K562 (cell line): ENCODE measurements around the gene BCL10. TPM values are rescaled to one million over a fixed set of nuclear protein-coding genes. Genes with fewer than 3 reads are reported as not detected.

Experiments used
- DMBX1 ChIP-seq: fragments of 250-450 bp; sonication (Bioruptor Pico); IDR thresholded peaks from 2 replicates; pipeline ENCODE4 v1.8.0; 2022; ENCODE audit warnings: inconsistent platforms, mild to moderate bottlenecking, moderate library complexity, borderline replicate concordance
- JUN ChIP-seq, 2 experiments: sonication (generic) in 1 of 2; formaldehyde crosslinking in 1 of 2; IDR thresholded peaks; 2 replicates each; pipeline versions ENCODE4 v1.6.1 to v1.8.0; 2012 to 2022; ENCODE audit warnings: borderline replicate concordance in 2 of 2, mild to moderate bottlenecking in 2 of 2, improper control_type of control experiment in 1 of 2, low read depth in 1 of 2, low read length in 1 of 2, missing genetic modification reagents in 1 of 2
- KDM4B ChIP-seq, 2 experiments: fragments of 450-650 bp in 1 of 2; sonication (generic) in 1 of 2; IDR thresholded peaks; 2 replicates each; pipeline ENCODE4 v1.6.1; 2016 to 2017; ENCODE audit warnings: borderline replicate concordance in 2 of 2, antibody characterized with exemption in 1 of 2, low read depth in 1 of 2, mild to moderate bottlenecking in 1 of 2
- MBD2 ChIP-seq: sonication (generic); IDR thresholded peaks from 2 replicates; pipeline ENCODE4 v1.6.1; 2016; ENCODE audit warnings: low read depth, borderline replicate concordance
- MEIS2 ChIP-seq: fragments of 450-650 bp; IDR thresholded peaks from 2 replicates; pipeline ENCODE4 v1.6.1; 2014; ENCODE audit warnings: mild to moderate bottlenecking; ENCODE audit not compliant: partially characterized antibody
- NCOA2 ChIP-seq, 2 experiments: fragments of 450-650 bp; IDR thresholded peaks; 2 replicates each; pipeline ENCODE4 v1.6.1; 2018; ENCODE audit warnings: mild to moderate bottlenecking in 2 of 2, moderate library complexity in 1 of 2; ENCODE audit not compliant: partially characterized antibody in 2 of 2
- NFE2 ChIP-seq: IDR thresholded peaks from 2 replicates; pipeline ENCODE4 v1.6.1; 2014; ENCODE audit warnings: antibody characterized with exemption, low read depth
- NR4A1 ChIP-seq, 2 experiments: fragments of 250-450 bp in 1 of 2; fragments of 450-650 bp in 1 of 2; sonication (Bioruptor Pico) in 1 of 2; IDR thresholded peaks; 2 replicates each; pipeline versions ENCODE4 v1.4.0 to v1.6.1; 2016 to 2020; ENCODE audit warnings: mild to moderate bottlenecking in 2 of 2, missing compliant biosample characterization in 1 of 2, missing genetic modification characterization in 1 of 2, moderate library complexity in 1 of 2
- PURB ChIP-seq: sonication (generic); formaldehyde crosslinking; IDR thresholded peaks from 2 replicates; pipeline ENCODE4 v1.9.0; 2021; ENCODE audit warnings: low read depth, mild to moderate bottlenecking, missing genetic modification reagents
- RAD21 ChIP-seq, 2 experiments: fragments of 250-450 bp in 1 of 2; fragments of 450-650 bp in 1 of 2; sonication (Bioruptor Pico) in 1 of 2; formaldehyde crosslinking in 1 of 2; IDR thresholded peaks in 1 of 2; conservative IDR thresholded peaks in 1 of 2; 2 replicates each; pipeline versions ENCODE4 v1.4.0 to v1.8.0; 2020 to 2022; ENCODE audit warnings: mild to moderate bottlenecking in 2 of 2, moderate library complexity in 1 of 2
- SAFB ChIP-seq: fragments of 200-400 bp; formaldehyde crosslinking; IDR thresholded peaks from 2 replicates; pipeline ENCODE4 v1.6.1; 2017; ENCODE audit warnings: low read depth, low read length, borderline replicate concordance
- SIN3B ChIP-seq: fragments of 450-650 bp; IDR thresholded peaks from 2 replicates; pipeline ENCODE4 v1.6.1; 2017; ENCODE audit warnings: low read depth, mild to moderate bottlenecking, moderate library complexity
- SRF ChIP-seq, 2 experiments: fragments of 250-450, 450-650 bp in 1 of 2; sonication (Bioruptor Pico) in 1 of 2; sonication (generic) in 1 of 2; formaldehyde crosslinking; IDR thresholded peaks; 2 replicates each; pipeline versions ENCODE4 v1.5.0 to v1.5.1; 2020 to 2022; ENCODE audit warnings: mild to moderate bottlenecking in 1 of 2, missing genetic modification reagents in 1 of 2
- SRSF9 ChIP-seq: fragments of 200-400 bp; formaldehyde crosslinking; IDR thresholded peaks from 2 replicates; pipeline ENCODE4 v1.6.1; 2017; ENCODE audit warnings: low read depth, low read length, borderline replicate concordance
- TARDBP ChIP-seq: fragments of 450-650 bp; IDR thresholded peaks from 2 replicates; pipeline ENCODE4 v1.6.1; 2016
- U2AF1 ChIP-seq: fragments of 200-400 bp; formaldehyde crosslinking; optimal IDR thresholded peaks from 2 replicates; pipeline ENCODE3; 2017; ENCODE audit warnings: mild to moderate bottlenecking, low read depth, low read length, moderate library complexity
- ZKSCAN3 ChIP-seq: fragments of 250-450 bp; sonication (Bioruptor Pico); IDR thresholded peaks from 2 replicates; pipeline ENCODE4 v1.4.0; 2020
- polyA plus RNA-seq, 8 experiments: library from polyadenylated mRNA; depleted of rRNA in 4 of 8; stranded (reverse) in 5 of 8; unstranded in 3 of 8; fragments of >200 nt; fragmentation: Nextera tagmentation in 2 of 8; fragmentation: Illumina TruSeq in 1 of 8; extraction: Ambion mirVana in 2 of 8; extraction: Trizol in 1 of 8; gene quantifications; 2 replicates each; pipeline versions ENCODE4 v1.2.1 to v1.2.3, GENCODE V29; 2011 to 2014; ENCODE audit warnings: inconsistent platforms in 1 of 8, missing spikeins in 1 of 8
- total RNA-seq, 7 experiments: library from RNA; depleted of rRNA in 6 of 7; stranded (reverse); fragments of >200 nt in 6 of 7; fragmentation: Illumina TruSeq in 2 of 7; extraction: Trizol in 2 of 7; gene quantifications; 2 replicates each; pipeline versions ENCODE4 v1.2.1 to v1.2.3, GENCODE V29; 2011 to 2021; ENCODE audit warnings: low replicate concordance in 1 of 7
- TF ChIP-seq, protein P1 (sequence below): sonication (generic); formaldehyde crosslinking; IDR thresholded peaks from 2 replicates; pipeline ENCODE4 v1.8.0; 2022; ENCODE audit warnings: missing genetic modification reagents, mild to moderate bottlenecking, borderline replicate concordance
- TF ChIP-seq, protein P2 (sequence below): sonication (generic); IDR thresholded peaks from 2 replicates; pipeline ENCODE4 v1.6.1; 2016
- TF ChIP-seq, protein P3 (sequence below): fragments of 450-650 bp; formaldehyde crosslinking; IDR thresholded peaks from 2 replicates; pipeline ENCODE4 v1.4.0; 2020; ENCODE audit warnings: mild to moderate bottlenecking
- TF ChIP-seq, protein P4 (sequence below): fragments of 450-650 bp; IDR thresholded peaks from 2 replicates; pipeline ENCODE4 v1.6.1; 2014; ENCODE audit warnings: low read depth, mild to moderate bottlenecking, moderate library complexity, borderline replicate concordance

The BCL10 gene
- total and polyA plus RNA-seq, 9 of the 15 experiments (the other 6 are each of a cell fraction or from before 2014, with no cell fraction given), result 8.0 to 19.4 (median 12.3) TPM

DNA sequence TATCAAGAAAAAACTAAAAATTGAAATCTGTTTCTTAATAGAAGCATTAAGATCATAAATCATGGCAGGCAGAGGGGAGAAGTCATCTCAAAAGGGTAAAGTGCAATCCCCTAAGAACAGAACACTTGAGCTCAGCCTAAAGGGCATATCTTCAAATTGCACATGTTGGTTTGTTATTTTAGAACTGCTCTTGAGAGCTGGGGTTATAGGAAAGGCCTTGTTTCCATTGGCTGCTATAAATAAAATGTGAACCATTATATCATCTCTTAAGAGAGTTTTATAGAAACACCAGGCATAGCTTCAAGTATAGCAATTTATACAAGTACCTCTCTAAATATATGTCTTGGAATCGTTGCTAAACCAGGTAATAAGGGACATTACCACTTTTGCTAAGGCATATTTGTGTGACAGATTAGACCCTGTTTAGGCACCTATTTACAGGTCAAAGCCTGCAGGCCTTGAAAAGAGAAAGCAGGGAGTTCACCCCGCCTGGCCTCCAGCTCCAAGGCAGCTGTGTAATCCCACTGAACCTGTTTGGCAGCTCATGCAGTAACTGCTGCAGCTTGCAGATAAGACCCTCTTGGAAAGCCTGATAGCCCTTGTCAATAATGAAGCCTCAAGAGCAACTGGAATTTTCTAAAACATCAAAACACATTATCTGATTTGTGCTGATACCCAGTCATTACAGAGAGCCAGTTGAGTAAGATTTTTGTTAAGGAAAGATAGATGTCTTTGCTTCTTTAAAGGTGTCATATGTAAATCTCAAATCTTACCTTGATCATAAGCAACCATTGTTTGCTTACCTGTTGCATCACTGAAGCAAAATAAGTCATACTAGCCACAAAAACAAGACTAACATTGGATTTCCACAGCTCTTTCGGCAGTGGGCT lies 51.5 kb downstream of the BCL10 start (continued):
- TF ChIP-seq NR4A1 (CRISPR knock-in tag; IDR thresholded peaks at IDR 0.05), result no peak
- peak; percentile 61; the same call in 1 of the 2 replicates for TF ChIP-seq NR4A1 (tag; IDR thresholded peaks at IDR 0.05)
- peak; percentile 93 for TF ChIP-seq MEIS2
- no peak for TF ChIP-seq KDM4B (IDR thresholded peaks at IDR 0.05; ENCODE audit: borderline replicate concordance in 2 of 2, low read depth in 1 of 2)
- peak; percentile 83 to 85 for TF ChIP-seq NCOA2 (IDR thresholded peaks at IDR 0.05; ENCODE audit: partially characterized antibody in 2 of 2)
- no peak for TF ChIP-seq SRF (CRISPR knock-in tag; IDR thresholded peaks at IDR 0.05)
- TF ChIP-seq, protein P1, sequence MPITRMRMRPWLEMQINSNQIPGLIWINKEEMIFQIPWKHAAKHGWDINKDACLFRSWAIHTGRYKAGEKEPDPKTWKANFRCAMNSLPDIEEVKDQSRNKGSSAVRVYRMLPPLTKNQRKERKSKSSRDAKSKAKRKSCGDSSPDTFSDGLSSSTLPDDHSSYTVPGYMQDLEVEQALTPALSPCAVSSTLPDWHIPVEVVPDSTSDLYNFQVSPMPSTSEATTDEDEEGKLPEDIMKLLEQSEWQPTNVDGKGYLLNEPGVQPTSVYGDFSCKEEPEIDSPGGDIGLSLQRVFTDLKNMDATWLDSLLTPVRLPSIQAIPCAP, result no peak
- no peak for TF ChIP-seq ZKSCAN3
- peak; percentile 66 for TF ChIP-seq MBD2
- TF ChIP-seq U2AF1, result no peak
- peak; percentile 93; the same call in 1 of the 2 replicates for TF ChIP-seq TARDBP
- TF ChIP-seq, protein P2, sequence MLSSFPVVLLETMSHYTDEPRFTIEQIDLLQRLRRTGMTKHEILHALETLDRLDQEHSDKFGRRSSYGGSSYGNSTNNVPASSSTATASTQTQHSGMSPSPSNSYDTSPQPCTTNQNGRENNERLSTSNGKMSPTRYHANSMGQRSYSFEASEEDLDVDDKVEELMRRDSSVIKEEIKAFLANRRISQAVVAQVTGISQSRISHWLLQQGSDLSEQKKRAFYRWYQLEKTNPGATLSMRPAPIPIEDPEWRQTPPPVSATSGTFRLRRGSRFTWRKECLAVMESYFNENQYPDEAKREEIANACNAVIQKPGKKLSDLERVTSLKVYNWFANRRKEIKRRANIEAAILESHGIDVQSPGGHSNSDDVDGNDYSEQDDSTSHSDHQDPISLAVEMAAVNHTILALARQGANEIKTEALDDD, result peak; percentile 69
- TF ChIP-seq JUN (IDR thresholded peaks at IDR 0.05; ENCODE audit: borderline replicate concordance, low read depth, low read length), result no peak
- TF ChIP-seq JUN (CRISPR knock-in tag; IDR thresholded peaks at IDR 0.05; ENCODE audit: borderline replicate concordance), result no peak
- TF ChIP-seq DMBX1, result peak; percentile 92
- TF ChIP-seq, protein P3, sequence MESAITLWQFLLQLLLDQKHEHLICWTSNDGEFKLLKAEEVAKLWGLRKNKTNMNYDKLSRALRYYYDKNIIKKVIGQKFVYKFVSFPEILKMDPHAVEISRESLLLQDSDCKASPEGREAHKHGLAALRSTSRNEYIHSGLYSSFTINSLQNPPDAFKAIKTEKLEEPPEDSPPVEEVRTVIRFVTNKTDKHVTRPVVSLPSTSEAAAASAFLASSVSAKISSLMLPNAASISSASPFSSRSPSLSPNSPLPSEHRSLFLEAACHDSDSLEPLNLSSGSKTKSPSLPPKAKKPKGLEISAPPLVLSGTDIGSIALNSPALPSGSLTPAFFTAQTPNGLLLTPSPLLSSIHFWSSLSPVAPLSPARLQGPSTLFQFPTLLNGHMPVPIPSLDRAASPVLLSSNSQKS, result 0 out of 2 replicates have a peak, but pooled peaks have one; percentile 27
- no peak for TF ChIP-seq SRSF9
- TF ChIP-seq RAD21 (CRISPR knock-in tag; conservative IDR thresholded peaks at IDR 0.05 in 1 of 2, IDR thresholded peaks at IDR 0.05 in 1 of 2), result no peak
- TF ChIP-seq, protein P4, sequence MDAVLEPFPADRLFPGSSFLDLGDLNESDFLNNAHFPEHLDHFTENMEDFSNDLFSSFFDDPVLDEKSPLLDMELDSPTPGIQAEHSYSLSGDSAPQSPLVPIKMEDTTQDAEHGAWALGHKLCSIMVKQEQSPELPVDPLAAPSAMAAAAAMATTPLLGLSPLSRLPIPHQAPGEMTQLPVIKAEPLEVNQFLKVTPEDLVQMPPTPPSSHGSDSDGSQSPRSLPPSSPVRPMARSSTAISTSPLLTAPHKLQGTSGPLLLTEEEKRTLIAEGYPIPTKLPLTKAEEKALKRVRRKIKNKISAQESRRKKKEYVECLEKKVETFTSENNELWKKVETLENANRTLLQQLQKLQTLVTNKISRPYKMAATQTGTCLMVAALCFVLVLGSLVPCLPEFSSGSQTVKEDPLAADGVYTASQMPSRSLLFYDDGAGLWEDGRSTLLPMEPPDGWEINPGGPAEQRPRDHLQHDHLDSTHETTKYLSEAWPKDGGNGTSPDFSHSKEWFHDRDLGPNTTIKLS, result peak; percentile 49; the same call in 1 of the 2 replicates
- no peak for TF ChIP-seq SIN3B
- TF ChIP-seq SAFB, result no peak
- peak; percentile 53; the same call in 1 of the 2 replicates for TF ChIP-seq NFE2
- TF ChIP-seq PURB (CRISPR knock-in tag), result no peak
